ENCODE measurements around the gene DAB1. TPM values are rescaled to one million over a fixed set of nuclear protein-coding genes. Genes with fewer than 3 reads are reported as not detected.

DAB1 gene
- polyA plus RNA-seq, 3 donors = not detected

DNA sequence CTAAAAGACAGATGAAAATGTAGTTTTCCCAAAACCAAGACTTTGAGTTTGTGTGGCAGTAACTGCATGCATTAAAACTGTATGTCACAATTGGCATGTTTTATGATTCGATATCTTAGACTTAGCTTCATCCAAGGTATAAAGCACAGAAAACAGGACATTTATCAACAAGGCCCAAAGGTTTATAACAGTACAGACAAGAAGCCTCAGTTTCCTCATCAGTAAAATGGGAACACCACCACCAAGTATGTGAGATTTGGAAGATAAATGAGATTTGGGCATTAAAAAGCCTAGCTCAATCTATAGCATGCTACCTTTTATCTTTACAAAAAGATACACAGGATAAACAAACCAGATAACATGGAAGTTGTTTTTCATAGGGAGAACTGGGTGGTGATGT lies 128.5 kb downstream of the DAB1 start:
- Histone ChIP-seq H3K4me2 (replicated peaks; ENCODE audit: extremely low read depth, low read length, poor library complexity, severe bottlenecking) (no peak overlapping the region), H4K20me1 (ENCODE audit: insufficient read depth, low read length) (no peaks in the 10 kb centered on the region), H3K4me3 (replicated peaks in 1 of 3; ENCODE audit: low read depth in 2 of 3, low read length in 3 of 3) (no peak overlapping the region), H3K79me2 (ENCODE audit: insufficient read depth, low read length) (no peaks in the 10 kb centered on the region), H3K27ac (ENCODE audit: low read depth in 1 of 2, low read length in 2 of 2) (no peak overlapping the region), H2AFZ (ENCODE audit: insufficient read depth, low read depth, low read length, poor library complexity, severe bottlenecking) (no peak overlapping the region), H3K36me3 (replicated peaks in 1 of 2; ENCODE audit: control insufficient read depth in 1 of 2, insufficient read depth in 2 of 2, low read length in 2 of 2) (no peaks in the 10 kb centered on the region), H3K9me3 (replicated peaks in 1 of 2; ENCODE audit: control insufficient read depth in 1 of 2, insufficient read depth in 1 of 2, low read length in 2 of 2) (no peaks in the 10 kb centered on the region), H3K9ac (ENCODE audit: insufficient read depth, low read length, poor library complexity, severe bottlenecking) (no peak overlapping the region), H3K27me3 (ENCODE audit: control insufficient read depth in 2 of 2, insufficient read depth in 2 of 2, low read length in 2 of 2) (no peaks in the 10 kb centered on the region), H3K4me1 (ENCODE audit: control insufficient read depth in 1 of 2, insufficient read depth in 2 of 2, low read length in 2 of 2) (no peaks in the 10 kb centered on the region)
- no peak for DNase-seq
- TF ChIP-seq, protein P1, sequence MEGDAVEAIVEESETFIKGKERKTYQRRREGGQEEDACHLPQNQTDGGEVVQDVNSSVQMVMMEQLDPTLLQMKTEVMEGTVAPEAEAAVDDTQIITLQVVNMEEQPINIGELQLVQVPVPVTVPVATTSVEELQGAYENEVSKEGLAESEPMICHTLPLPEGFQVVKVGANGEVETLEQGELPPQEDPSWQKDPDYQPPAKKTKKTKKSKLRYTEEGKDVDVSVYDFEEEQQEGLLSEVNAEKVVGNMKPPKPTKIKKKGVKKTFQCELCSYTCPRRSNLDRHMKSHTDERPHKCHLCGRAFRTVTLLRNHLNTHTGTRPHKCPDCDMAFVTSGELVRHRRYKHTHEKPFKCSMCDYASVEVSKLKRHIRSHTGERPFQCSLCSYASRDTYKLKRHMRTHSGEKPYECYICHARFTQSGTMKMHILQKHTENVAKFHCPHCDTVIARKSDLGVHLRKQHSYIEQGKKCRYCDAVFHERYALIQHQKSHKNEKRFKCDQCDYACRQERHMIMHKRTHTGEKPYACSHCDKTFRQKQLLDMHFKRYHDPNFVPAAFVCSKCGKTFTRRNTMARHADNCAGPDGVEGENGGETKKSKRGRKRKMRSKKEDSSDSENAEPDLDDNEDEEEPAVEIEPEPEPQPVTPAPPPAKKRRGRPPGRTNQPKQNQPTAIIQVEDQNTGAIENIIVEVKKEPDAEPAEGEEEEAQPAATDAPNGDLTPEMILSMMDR (IDR thresholded peaks at IDR 0.05) = no peak
- intact Hi-C loops (cut with micrococcal nuclease) = no loop called here
- Mint-ChIP-seq H3K27me3 (ENCODE audit: low read depth in 3 of 3) (peaks cover under 1 to 2% (median 1%) of the 10 kb centered on the region in 3 donors), H3K4me3 (no peak overlapping the region), H3K27ac (no peak overlapping the region), H3K36me3 (no peaks in the 10 kb centered on the region), H3K9me3 (peaks cover 0 to 3% (median 0%) of the 10 kb centered on the region in 7 donors), H3K4me1 (no peaks in the 10 kb centered on the region)
- WGBS (ENCODE audit: insufficient coverage) = no CpG with 5 or more reads among the region's 1 CpG

DNA sequence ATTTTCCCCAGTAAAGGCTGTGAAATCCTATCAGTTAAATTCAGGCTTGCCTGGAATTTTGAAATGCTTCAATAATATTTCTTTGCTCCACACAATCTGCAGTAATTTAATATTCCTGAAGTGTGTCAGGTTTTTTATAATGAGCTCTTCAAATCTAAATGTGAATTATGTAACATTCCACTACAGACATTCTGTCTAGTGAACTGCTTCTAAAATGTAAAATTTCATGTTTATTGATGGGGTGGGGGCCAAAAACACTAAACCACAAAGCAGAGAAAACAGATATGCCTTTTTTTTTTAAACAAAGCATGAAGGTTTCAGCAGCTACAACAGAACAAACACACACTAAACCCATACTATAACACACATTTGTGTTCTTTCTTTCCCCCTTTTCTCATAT lies 129.7 kb downstream of the DAB1 start:
- no peak for DNase-seq
- H3K36me3 ChIP-seq (replicated peaks in 1 of 2; ENCODE audit: control insufficient read depth in 1 of 2, insufficient read depth in 2 of 2, low read length in 2 of 2) = no peaks in the 10 kb centered on the region
- Mint-ChIP-seq H3K9me3 (no peaks in the 10 kb centered on the region), H3K4me1 (no peaks in the 10 kb centered on the region), H3K4me3 (no peak overlapping the region), H3K27ac (no peak overlapping the region), H3K27me3 (ENCODE audit: low read depth in 3 of 3) (peaks cover 2% of the 10 kb centered on the region in 3 donors), H3K36me3 (no peaks in the 10 kb centered on the region)
- H3K27ac ChIP-seq (ENCODE audit: low read depth in 1 of 2, low read length in 2 of 2) = no peak overlapping the region
- no peak overlapping the region for H3K4me3 ChIP-seq (replicated peaks in 1 of 3; ENCODE audit: low read depth in 2 of 3, low read length in 3 of 3)
- no peaks in the 10 kb centered on the region for H4K20me1 ChIP-seq (ENCODE audit: insufficient read depth, low read length)
- no peaks in the 10 kb centered on the region for H3K79me2 ChIP-seq (ENCODE audit: insufficient read depth, low read length)
- intact Hi-C loops (cut with micrococcal nuclease) = no loop called here
- no peak overlapping the region for H3K9ac ChIP-seq (ENCODE audit: insufficient read depth, low read length, poor library complexity, severe bottlenecking)
- TF ChIP-seq, protein P1 (IDR thresholded peaks at IDR 0.05) = no peak
- no peaks in the 10 kb centered on the region for H3K9me3 ChIP-seq (replicated peaks in 1 of 2; ENCODE audit: control insufficient read depth in 1 of 2, insufficient read depth in 1 of 2, low read length in 2 of 2)
- no peaks in the 10 kb centered on the region for H3K4me1 ChIP-seq (ENCODE audit: control insufficient read depth in 1 of 2, insufficient read depth in 2 of 2, low read length in 2 of 2)
- no peaks in the 10 kb centered on the region for H3K27me3 ChIP-seq (ENCODE audit: control insufficient read depth in 2 of 2, insufficient read depth in 2 of 2, low read length in 2 of 2)
- no peak overlapping the region for H3K4me2 ChIP-seq (replicated peaks; ENCODE audit: extremely low read depth, low read length, poor library complexity, severe bottlenecking)
- no peak overlapping the region for H2AFZ ChIP-seq (ENCODE audit: insufficient read depth, low read depth, low read length, poor library complexity, severe bottlenecking)

All from CD14-positive monocyte (primary cell).